ENCODE measurements around the gene CFAP45. TPM values are rescaled to one million over a fixed set of nuclear protein-coding genes. Genes with fewer than 3 reads are reported as not detected.
"Not testable (repeated sequence)": the region's sequence is repeated elsewhere in the genome, so short reads cannot be mapped to it uniquely, and the experiment has no call there.

Gene CFAP45
- polyA plus RNA-seq, 6 donors from 2014 or later: 0.29 to 0.93 (median 0.41) TPM; not detected in 1

GRCh38 chr1:159917533-159918351 lies 17.8 kb upstream of the CFAP45 start:
- H3K27ac Mint-ChIP-seq: peak overlapping the region; percentile 83 to 100 (median 93)
- no peak for ATAC-seq (ENCODE audit: low read depth in 2 of 2)
- peaks cover 13 to 22% of the 10 kb centered on the region in 2 donors for H3K36me3 Mint-ChIP-seq
- H3K27me3 Mint-ChIP-seq: no peaks in the 10 kb centered on the region
- DNase-seq: no peak
- peak overlapping the region in 1 of 8 donors; percentile 72 for H3K4me3 Mint-ChIP-seq
- peaks cover 60 to 82% (median 74%) of the 10 kb centered on the region in 3 donors for H3K4me1 Mint-ChIP-seq
- no peaks in the 10 kb centered on the region for H3K9me3 Mint-ChIP-seq

GRCh38 chr1:159916242-159917051 lies 16.5 kb upstream of the CFAP45 start:
- ATAC-seq (ENCODE audit: low read depth in 2 of 2) (no peak), DNase-seq (no peak)
- peaks cover 61 to 82% (median 74%) of the 10 kb centered on the region in 3 donors for H3K4me1 Mint-ChIP-seq
- peaks cover 13 to 22% of the 10 kb centered on the region in 2 donors for H3K36me3 Mint-ChIP-seq
- no peaks in the 10 kb centered on the region for H3K27me3 Mint-ChIP-seq
- H3K9me3 Mint-ChIP-seq: no peaks in the 10 kb centered on the region
- no peak overlapping the region for H3K4me3 Mint-ChIP-seq
- peak overlapping the region; percentile 57 to 100 (median 88) for H3K27ac Mint-ChIP-seq

- peaks cover 13 to 17% of the 10 kb centered on the region in 2 donors for H3K36me3 Mint-ChIP-seq
- DNase-seq (no peak), ATAC-seq (ENCODE audit: low read depth in 2 of 2) (no peak)
- no peaks in the 10 kb centered on the region for H3K27me3 Mint-ChIP-seq
- H3K27ac Mint-ChIP-seq: peak overlapping the region in 5 of 6 donors; percentile 54 to 100 (median 86)
- no peak overlapping the region for H3K4me3 Mint-ChIP-seq
- no peaks in the 10 kb centered on the region for H3K9me3 Mint-ChIP-seq
- peaks cover 61 to 82% (median 72%) of the 10 kb centered on the region in 3 donors for H3K4me1 Mint-ChIP-seq
Observed at GRCh38 chr1:159915571-159916241, 15.7 kb upstream of the CFAP45 start.

GRCh38 chr1:159914252-159915018 lies 14.5 kb upstream of the CFAP45 start:
- Mint-ChIP-seq H3K4me3 (no peak overlapping the region), H3K36me3 (peaks cover 13% of the 10 kb centered on the region in 2 donors), H3K27me3 (no peaks in the 10 kb centered on the region), H3K9me3 (peaks cover 0 to 2% (median 0%) of the 10 kb centered on the region in 7 donors), H3K4me1 (peaks cover 63 to 81% (median 75%) of the 10 kb centered on the region in 3 donors), H3K27ac (peak overlapping the region; percentile 86 to 100 (median 94))
- DNase-seq (no peak), ATAC-seq (ENCODE audit: low read depth in 2 of 2) (no peak)

GRCh38 chr1:159913451-159914192 lies 13.7 kb upstream of the CFAP45 start:
- peaks cover 62 to 82% (median 73%) of the 10 kb centered on the region in 3 donors for H3K4me1 Mint-ChIP-seq
- peaks cover 0 to 2% (median 0%) of the 10 kb centered on the region in 7 donors for H3K9me3 Mint-ChIP-seq
- DNase-seq: no peak
- no peaks in the 10 kb centered on the region for H3K27me3 Mint-ChIP-seq
- peak overlapping the region in 3 of 8 donors; percentile 6 to 30 (median 6) for H3K4me3 Mint-ChIP-seq
- H3K27ac Mint-ChIP-seq: peak overlapping the region; percentile 77 to 100 (median 95)
- ATAC-seq (ENCODE audit: low read depth in 2 of 2): no peak
- H3K36me3 Mint-ChIP-seq: peaks cover 13% of the 10 kb centered on the region in 2 donors

- Mint-ChIP-seq H3K4me1 (peaks cover 49 to 65% (median 57%) of the 10 kb centered on the region in 3 donors), H3K27me3 (no peaks in the 10 kb centered on the region), H3K9me3 (peaks cover 0 to 2% (median 0%) of the 10 kb centered on the region in 7 donors), H3K27ac (peak overlapping the region; percentile 96 to 100 (median 98)), H3K36me3 (no peaks in the 10 kb centered on the region), H3K4me3 (peak overlapping the region in 5 of 8 donors; percentile 34 to 59 (median 56))
- ATAC-seq (ENCODE audit: low read depth in 2 of 2) (no peak), DNase-seq (no peak)
Observed at GRCh38 chr1:159911326-159912070, 11.5 kb upstream of the CFAP45 start.

GRCh38 chr1:159908031-159908940 lies 8.3 kb upstream of the CFAP45 start:
- no peak overlapping the region for H3K4me3 Mint-ChIP-seq
- peaks cover 0 to 3% of the 10 kb centered on the region in 2 donors for H3K36me3 Mint-ChIP-seq
- DNase-seq: no peak
- no peak for ATAC-seq (ENCODE audit: low read depth in 2 of 2)
- H3K27ac Mint-ChIP-seq: peak overlapping the region; percentile 20 to 100 (median 75)
- no peaks in the 10 kb centered on the region for H3K27me3 Mint-ChIP-seq
- H3K4me1 Mint-ChIP-seq: peaks cover 27 to 39% (median 35%) of the 10 kb centered on the region in 3 donors
- peaks cover 0 to 4% (median 0%) of the 10 kb centered on the region in 7 donors for H3K9me3 Mint-ChIP-seq

- Mint-ChIP-seq H3K4me3 (no peak overlapping the region), H3K4me1 (peaks cover 21 to 27% (median 22%) of the 10 kb centered on the region in 3 donors), H3K9me3 (peaks cover 0 to 4% (median 0%) of the 10 kb centered on the region in 7 donors), H3K27ac (peak overlapping the region in 3 of 6 donors; percentile 17 to 77 (median 38)), H3K36me3 (peaks cover 0 to 5% of the 10 kb centered on the region in 2 donors), H3K27me3 (no peaks in the 10 kb centered on the region)
- ATAC-seq (ENCODE audit: low read depth in 2 of 2): no peak
- no peak for DNase-seq
Observed at GRCh38 chr1:159906960-159907359, 7.0 kb upstream of the CFAP45 start.

- DNase-seq; H3K9me3 Mint-ChIP-seq; H3K27me3 Mint-ChIP-seq; H3K36me3 Mint-ChIP-seq; H3K27ac Mint-ChIP-seq; ATAC-seq (ENCODE audit: low read depth in 2 of 2); H3K4me3 Mint-ChIP-seq: not testable (repeated sequence)
- peaks cover 4 to 17% (median 11%) of the 10 kb centered on the region in 3 donors for H3K4me1 Mint-ChIP-seq
Observed at GRCh38 chr1:159904036-159904435, 4.1 kb upstream of the CFAP45 start.

GRCh38 chr1:159902541-159902940 lies 2.6 kb upstream of the CFAP45 start:
- no peak for DNase-seq
- Mint-ChIP-seq H3K4me3 (no peak overlapping the region), H3K4me1 (peaks cover 9 to 23% (median 21%) of the 10 kb centered on the region in 3 donors), H3K9me3 (peaks cover 0 to 4% (median 0%) of the 10 kb centered on the region in 7 donors), H3K36me3 (peaks cover 0 to 5% of the 10 kb centered on the region in 2 donors), H3K27me3 (peaks cover 0 to 8% (median 7%) of the 10 kb centered on the region in 3 donors), H3K27ac (no peak overlapping the region)
- ATAC-seq (ENCODE audit: low read depth in 2 of 2): no peak
